HG02973 (cell line): ENCODE results near the gene PCDHA7.
"Not testable (repeated sequence)": the region's sequence is repeated elsewhere in the genome, so short reads cannot be mapped to it uniquely, and the experiment has no call there.

Experiments
- ATAC-seq: cut with Tn5 transposase; IDR thresholded peaks from one replicate; pipeline ENCODE4 v1.9.1; 2021; ENCODE audit warnings: moderate library complexity; ENCODE audit not compliant: unreplicated experiment

Gene PCDHA7

GRCh38 chr5:140821375-140822280 lies 12.4 kb upstream of the PCDHA7 start, which contains the start of gene PCDHA5:
Gene PCDHA5, plus strand, starts transcription at chr5:140821613.
- no peak for ATAC-seq

- ATAC-seq: no peak
These were observed 11.8 kb upstream of the PCDHA7 start for GRCh38 chr5:140822281-140822629.

- not testable (repeated sequence) for ATAC-seq
These were observed 11.1 kb upstream of the PCDHA7 start for GRCh38 chr5:140822969-140823368.

GRCh38 chr5:140823475-140823874 lies 10.6 kb upstream of the PCDHA7 start:
- no peak for ATAC-seq

GRCh38 chr5:140827704-140828361 lies 6.2 kb upstream of the PCDHA7 start, which contains the start of gene PCDHA6:
Gene PCDHA6, plus strand, starts transcription at chr5:140827960. Its CDS starts 132 bp downstream, at chr5:140828092.
- ATAC-seq: no peak

- ATAC-seq: no peak
These were observed 5.7 kb upstream of the PCDHA7 start for GRCh38 chr5:140828362-140828737.

- ATAC-seq: not testable (repeated sequence)
These were observed 4.3 kb upstream of the PCDHA7 start for GRCh38 chr5:140829511-140830501.

- not testable (repeated sequence) for ATAC-seq
These were observed 455 bp downstream of the PCDHA7 start for GRCh38 chr5:140834439-140835008.

GRCh38 chr5:140835622-140836510 lies 1.8 kb downstream of the PCDHA7 start:
- ATAC-seq: no peak

- no peak for ATAC-seq
These were observed 7.2 kb downstream of the PCDHA7 start, which contains the start of gene PCDHA8 for GRCh38 chr5:140840978-140841962. Gene PCDHA8, plus strand, starts transcription at chr5:140841187. Its CDS starts 135 bp downstream, at chr5:140841322.

- no peak for ATAC-seq
These were observed 9.0 kb downstream of the PCDHA7 start for GRCh38 chr5:140842798-140843733.

- not testable (repeated sequence) for ATAC-seq
These were observed 14.4 kb downstream of the PCDHA7 start, which contains the start of gene PCDHA9 for GRCh38 chr5:140848139-140849102. Gene PCDHA9, plus strand, starts transcription at chr5:140848382. Its CDS starts 114 bp downstream, at chr5:140848496.

GRCh38 chr5:140849831-140850634 lies 16.0 kb downstream of the PCDHA7 start:
- not testable (repeated sequence) for ATAC-seq

GRCh38 chr5:140855772-140856674 lies 22.0 kb downstream of the PCDHA7 start, which contains the start of gene PCDHA10:
Gene PCDHA10, plus strand, starts transcription at chr5:140855897. Its CDS starts 152 bp downstream, at chr5:140856049.
- ATAC-seq: no peak
